BJ (cell line): Measurements from ENCODE around the gene DCX. TPM values are rescaled to one million over a fixed set of nuclear protein-coding genes. Genes with fewer than 3 reads are reported as not detected.
"Not testable (repeated sequence)": the region's sequence is repeated elsewhere in the genome, so short reads cannot be mapped to it uniquely, and the experiment has no call there.

Source experiments
- CTCF ChIA-PET: fragments of 350-600 bp; formaldehyde crosslinking; extraction: SDS; loops from one replicate; lab custom pipeline; 2021; ENCODE audit warnings: antibody characterized with exemption, inconsistent platforms; lab: Yijun Ruan, JAX
- POLR2A ChIA-PET: fragments of 300-600 bp; sonication (Branson Sonifier 250); formaldehyde crosslinking; extraction: SDS; loops from one replicate; lab custom pipeline; 2021; ENCODE audit warnings: antibody characterized with exemption; lab: Charles Lee
- DNase-seq: peaks from one replicate; pipeline ENCODE4 v3.0.0-alpha.2; 2011; ENCODE audit warnings: low read depth
- H3K27me3 ChIP-seq: 2 replicates; pipeline ENCODE4 v1.6.0; 2011; ENCODE audit warnings: low read length; ENCODE audit not compliant: control insufficient read depth, insufficient read depth
- H3K36me3 ChIP-seq: 2 replicates; pipeline ENCODE4 v1.5.1; 2011; ENCODE audit warnings: low read length; ENCODE audit not compliant: control insufficient read depth, insufficient read depth
- H3K4me3 ChIP-seq: 2 replicates; pipeline ENCODE4 v1.5.1; 2011; ENCODE audit warnings: low read depth, mild to moderate bottlenecking, control low read depth, low read length
- CTCF ChIP-seq: IDR thresholded peaks from 2 replicates; pipeline ENCODE4 v1.5.1; 2011; ENCODE audit warnings: low read depth, mild to moderate bottlenecking, control low read depth, inconsistent platforms, low read length, moderate library complexity; ENCODE audit not compliant: insufficient read depth
- polyA plus RNA-seq: library from polyadenylated mRNA; depleted of rRNA; stranded (reverse); fragments of >200 nt; gene quantifications from 2 replicates; pipeline ENCODE4 v1.2.3, GENCODE V29; 2011

DCX gene
- polyA plus RNA-seq, 1 experiment = not detected

GRCh38 chrX:111353793-111354192 is 58.2 kb downstream of the DCX start:
- TF ChIP-seq CTCF = no peak
- no peak for DNase-seq
- Histone ChIP-seq H3K27me3 (no peaks in the 10 kb centered on the region), H3K4me3 (no peak overlapping the region), H3K36me3 (no peaks in the 10 kb centered on the region)
- POLR2A ChIA-PET = no interaction called here
- CTCF ChIA-PET = no interaction called here

GRCh38 chrX:111352424-111352823 is 59.6 kb downstream of the DCX start:
- no peak for DNase-seq
- CTCF ChIA-PET = interaction anchor here (0.6 kb wide), 1 partner anchor 205 kb away, joined by 4 read pairs; no protein-coding TSS in a partner anchor
- H3K4me3 ChIP-seq = no peak overlapping the region
- no peak for TF ChIP-seq CTCF
- H3K27me3 ChIP-seq = no peaks in the 10 kb centered on the region
- H3K36me3 ChIP-seq = no peaks in the 10 kb centered on the region
- POLR2A ChIA-PET = no interaction called here

- CTCF ChIA-PET = no interaction called here
- POLR2A ChIA-PET = no interaction called here
- no peak for TF ChIP-seq CTCF
These were observed 62.1 kb downstream of the DCX start for GRCh38 chrX:111349934-111350333.

GRCh38 chrX:111349101-111349500 is 62.9 kb downstream of the DCX start:
- ChIA-PET POLR2A (no interaction called here), CTCF (no interaction called here)
- no peaks in the 10 kb centered on the region for H3K36me3 ChIP-seq
- no peak for DNase-seq
- H3K27me3 ChIP-seq = no peaks in the 10 kb centered on the region
- TF ChIP-seq CTCF = no peak
- no peak overlapping the region for H3K4me3 ChIP-seq

More at GRCh38 chrX:111349934-111350333, 62.1 kb downstream of the DCX start:
- Histone ChIP-seq H3K36me3 (no peaks in the 10 kb centered on the region), H3K4me3 (no peak overlapping the region), H3K27me3 (no peaks in the 10 kb centered on the region)
- no peak for DNase-seq

GRCh38 chrX:111348429-111348828 is 63.6 kb downstream of the DCX start:
- Histone ChIP-seq H3K36me3 (no peaks in the 10 kb centered on the region), H3K27me3 (no peaks in the 10 kb centered on the region), H3K4me3 (no peak overlapping the region)
- no peak for TF ChIP-seq CTCF
- CTCF ChIA-PET = no interaction called here
- no peak for DNase-seq
- POLR2A ChIA-PET = no interaction called here

- DNase-seq, H3K4me3 ChIP-seq, H3K27me3 ChIP-seq, CTCF ChIA-PET, H3K36me3 ChIP-seq, POLR2A ChIA-PET: not testable (repeated sequence)
These were observed 65.8 kb downstream of the DCX start for GRCh38 chrX:111346150-111346549.
